GM04504 (cell line): ENCODE results near the gene SLCO1A2.

Source experiments
- DNase-seq: peaks from one replicate; pipeline ENCODE4 v3.0.0-alpha.2; 2012; ENCODE audit warnings: low read depth

The SLCO1A2 gene

DNA sequence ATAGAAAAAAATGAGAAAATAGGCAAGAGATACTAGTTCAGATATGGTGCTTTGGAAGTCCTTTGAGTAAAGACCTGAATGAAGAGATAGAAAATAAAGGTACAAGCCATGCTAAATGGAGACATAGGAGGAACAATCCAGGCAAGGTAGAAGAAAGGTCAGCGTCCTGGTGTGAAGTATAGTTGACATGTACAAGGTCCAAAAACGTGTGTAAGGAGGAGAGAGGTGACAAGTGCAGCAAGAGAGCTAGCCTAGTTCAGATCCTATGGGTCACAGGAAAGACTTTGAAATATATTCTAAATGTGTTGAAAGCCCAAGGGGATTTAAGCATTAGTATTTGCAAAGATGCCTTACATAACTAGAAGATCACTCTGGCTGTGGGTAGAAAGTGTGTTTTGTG, 115.5 kb downstream of the SLCO1A2 start:
- DNase-seq: no peak
